Neural crest cell (in vitro differentiated cells): Measurements from ENCODE around the gene FSCN2. TPM values are rescaled to one million over a fixed set of nuclear protein-coding genes. Genes with fewer than 3 reads are reported as not detected.

Experiments
- DNase-seq: peaks from one replicate; pipeline ENCODE4 v3.0.0; 2021; ENCODE audit warnings: low read depth, mixed read lengths, low spot score
- H3K27ac Mint-ChIP-seq: one replicate; pipeline ENCODE4 v1.8.0; 2021; ENCODE audit warnings: mild to moderate bottlenecking, mixed read lengths; ENCODE audit not compliant: unreplicated experiment
- H3K27me3 Mint-ChIP-seq: 2 replicates; pipeline ENCODE4 v1.8.0; 2021; ENCODE audit warnings: low read depth, mild to moderate bottlenecking, mixed read lengths
- H3K36me3 Mint-ChIP-seq: 2 replicates; pipeline ENCODE4 v1.8.0; 2021; ENCODE audit warnings: low read depth, mild to moderate bottlenecking, mixed read lengths
- H3K4me1 Mint-ChIP-seq: 2 replicates; pipeline ENCODE4 v1.8.0; 2021; ENCODE audit warnings: mixed read lengths
- H3K4me3 Mint-ChIP-seq: one replicate; pipeline ENCODE4 v1.8.0; 2021; ENCODE audit warnings: mild to moderate bottlenecking, mixed read lengths
- H3K9me3 Mint-ChIP-seq: 2 replicates; pipeline ENCODE4 v1.8.0; 2021; ENCODE audit warnings: mixed read lengths
- CTCF ChIP-seq: fragments of 200-600 bp; sonication (generic); conservative IDR thresholded peaks from 2 replicates; pipeline ENCODE4 v1.5.0; 2021; ENCODE audit warnings: antibody characterized with exemption, mild to moderate bottlenecking
- total RNA-seq: library from RNA; stranded (reverse); gene quantifications from 2 replicates; pipeline ENCODE4 v1.2.1, GENCODE V29; 2021

Gene FSCN2
- total RNA-seq, 1 donor from 2014 or later, result 0.56 TPM

GRCh38 chr17:81558941-81559806, 31.0 kb downstream of the FSCN2 start:
- no peak for TF ChIP-seq CTCF
- Mint-ChIP-seq H3K36me3 (peaks cover 5% of the 10 kb centered on the region), H3K9me3 (no peaks in the 10 kb centered on the region), H3K4me3 (no peak overlapping the region), H3K27me3 (no peaks in the 10 kb centered on the region), H3K4me1 (no peaks in the 10 kb centered on the region), H3K27ac (no peak overlapping the region)
- no peak for DNase-seq

- peaks cover 12% of the 10 kb centered on the region for H3K36me3 Mint-ChIP-seq
- no peaks in the 10 kb centered on the region for H3K4me1 Mint-ChIP-seq
- no peak for DNase-seq
- no peak overlapping the region for H3K27ac Mint-ChIP-seq
- no peak overlapping the region for H3K4me3 Mint-ChIP-seq
- no peaks in the 10 kb centered on the region for H3K9me3 Mint-ChIP-seq
- H3K27me3 Mint-ChIP-seq, result no peaks in the 10 kb centered on the region
- no peak for TF ChIP-seq CTCF
Measured at GRCh38 chr17:81561494-81561885, 33.3 kb downstream of the FSCN2 start.

- Mint-ChIP-seq H3K9me3 (no peaks in the 10 kb centered on the region), H3K27ac (no peak overlapping the region), H3K4me1 (no peaks in the 10 kb centered on the region), H3K4me3 (no peak overlapping the region), H3K27me3 (no peaks in the 10 kb centered on the region), H3K36me3 (peaks cover 12% of the 10 kb centered on the region)
- no peak for DNase-seq
- TF ChIP-seq CTCF, result no peak
Measured at GRCh38 chr17:81563861-81564586, 35.8 kb downstream of the FSCN2 start.

- Mint-ChIP-seq H3K9me3 (no peaks in the 10 kb centered on the region), H3K27ac (no peak overlapping the region), H3K4me1 (no peaks in the 10 kb centered on the region), H3K4me3 (no peak overlapping the region), H3K36me3 (peaks cover 12% of the 10 kb centered on the region), H3K27me3 (no peaks in the 10 kb centered on the region)
- TF ChIP-seq CTCF, result no peak
- DNase-seq, result no peak
Measured at GRCh38 chr17:81564778-81565177, 36.6 kb downstream of the FSCN2 start.

- Mint-ChIP-seq H3K4me3 (no peak overlapping the region), H3K27ac (no peak overlapping the region), H3K36me3 (peaks cover 12% of the 10 kb centered on the region), H3K4me1 (no peaks in the 10 kb centered on the region), H3K9me3 (no peaks in the 10 kb centered on the region), H3K27me3 (no peaks in the 10 kb centered on the region)
- DNase-seq, result no peak
- TF ChIP-seq CTCF, result no peak
Measured at GRCh38 chr17:81565231-81565630, 37.1 kb downstream of the FSCN2 start.
